ENCODE results near the gene BMP3.

BMP3 gene

DNA sequence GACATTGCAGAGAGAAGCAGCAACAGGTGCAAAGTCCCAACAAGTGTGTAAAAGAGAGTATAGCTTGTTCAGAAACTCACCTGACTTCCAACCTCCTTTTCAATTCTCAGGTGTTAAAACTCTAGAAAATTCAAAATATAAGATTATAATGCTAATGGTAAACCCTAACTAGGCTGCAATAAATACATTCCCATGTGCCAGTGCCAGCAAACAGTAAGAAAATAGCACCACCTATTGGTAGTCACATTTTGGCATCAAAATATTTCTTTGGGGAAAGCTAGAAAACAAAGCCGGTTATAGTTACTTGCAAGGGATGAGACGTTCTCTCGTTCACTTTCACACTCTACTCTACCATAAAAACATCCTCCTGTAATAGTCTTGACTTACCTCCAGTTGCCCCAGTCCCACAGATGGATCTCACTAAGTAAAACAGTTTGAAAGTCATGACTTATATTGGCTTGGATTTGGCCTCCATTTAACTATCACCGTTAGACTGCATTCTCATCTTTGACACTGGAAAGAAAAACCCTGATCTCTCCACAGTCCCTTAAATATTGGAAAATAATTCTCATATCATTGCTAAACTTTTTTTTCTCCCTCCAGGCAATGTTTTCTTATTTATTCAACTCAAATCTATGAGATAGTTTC lies 9.6 kb downstream of the BMP3 start:
- DNase-seq (ENCODE audit: low read depth): no peak

DNA sequence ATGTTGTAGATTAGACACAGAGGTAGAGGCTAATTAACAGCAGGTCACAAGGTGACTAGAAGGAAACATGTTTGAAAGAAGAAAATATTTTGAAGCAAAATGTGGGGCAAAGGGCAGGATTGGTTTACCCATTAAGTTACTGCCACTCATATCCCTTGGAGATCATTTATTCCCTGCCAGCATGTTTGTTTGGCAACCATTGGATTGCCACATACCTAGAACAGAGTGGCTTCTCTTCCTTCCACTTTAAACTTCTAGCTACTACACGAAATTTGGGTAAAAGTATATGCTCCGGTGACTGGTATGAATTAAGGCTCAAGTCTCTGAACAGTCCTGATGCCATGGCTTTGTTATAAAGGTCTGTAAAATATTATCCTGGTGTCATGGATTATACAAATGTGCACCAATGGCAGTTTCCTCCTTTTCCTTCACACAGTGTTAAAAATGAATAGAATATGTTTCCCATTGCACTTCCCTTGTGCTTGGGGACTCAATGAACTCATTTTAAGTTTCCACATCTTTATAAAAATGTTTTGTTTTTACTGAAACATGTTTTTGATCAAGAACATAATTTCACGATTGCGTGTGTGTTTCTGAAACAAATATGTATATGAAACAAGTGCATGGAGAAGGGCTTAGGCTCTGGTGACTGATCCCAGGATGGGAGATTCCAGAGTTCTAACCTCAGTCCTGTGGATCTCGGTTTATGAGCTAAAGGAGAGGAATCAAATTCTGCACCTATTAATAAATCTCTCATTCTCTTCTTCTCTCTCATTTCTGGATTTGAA lies 12.3 kb downstream of the BMP3 start:
- DNase-seq (ENCODE audit: low read depth): no peak

DNA sequence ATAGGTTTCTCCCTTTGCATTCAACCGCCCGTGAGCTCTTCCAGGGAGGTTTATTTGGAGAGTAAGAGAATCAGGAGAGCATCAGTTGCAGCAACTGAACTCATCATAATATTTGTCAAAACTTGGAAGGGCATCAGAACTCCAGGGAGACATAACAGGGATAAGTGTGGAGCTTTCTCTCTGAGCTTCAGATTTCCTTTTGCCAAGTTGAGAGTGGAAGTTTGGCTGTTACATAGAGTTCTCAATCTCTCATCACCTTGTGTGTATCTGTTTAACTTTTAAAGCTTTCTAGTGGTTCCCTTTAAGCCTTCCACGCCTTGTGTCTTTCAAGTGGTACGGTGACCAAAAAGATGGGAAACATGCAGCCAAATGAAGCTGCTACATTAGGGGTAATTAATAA lies 18.8 kb downstream of the BMP3 start:
- no peak for DNase-seq (ENCODE audit: low read depth)

DNA sequence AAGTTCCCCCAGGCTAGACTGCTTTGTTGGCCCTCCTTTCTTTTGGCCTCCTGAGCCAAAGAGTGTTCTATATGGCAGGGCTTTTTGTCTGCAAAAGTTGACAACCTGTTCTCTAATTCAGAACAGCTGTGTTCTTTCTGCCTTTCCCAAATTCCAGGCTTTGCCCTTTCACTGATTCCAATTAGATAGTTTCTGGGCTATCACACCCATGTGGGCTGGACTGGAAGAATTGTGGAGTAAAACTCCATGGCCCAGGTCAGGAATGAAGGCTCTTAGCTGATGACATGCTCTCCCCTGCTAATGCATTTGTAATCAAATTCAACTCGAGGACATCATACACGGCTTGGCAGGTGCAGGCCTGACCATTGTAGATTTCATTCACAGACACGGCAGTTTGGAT lies 19.4 kb downstream of the BMP3 start:
- no peak for DNase-seq (ENCODE audit: low read depth)

- DNase-seq (ENCODE audit: low read depth): no peak
These were observed 21.9 kb downstream of the BMP3 start for GRCh38 chr4:81052119-81053068.

GRCh38 chr4:81058621-81059020 lies 28.1 kb downstream of the BMP3 start:
- DNase-seq (ENCODE audit: low read depth): no peak

- DNase-seq (ENCODE audit: low read depth): no peak
These were observed 30.3 kb downstream of the BMP3 start for GRCh38 chr4:81060587-81061343.

DNA sequence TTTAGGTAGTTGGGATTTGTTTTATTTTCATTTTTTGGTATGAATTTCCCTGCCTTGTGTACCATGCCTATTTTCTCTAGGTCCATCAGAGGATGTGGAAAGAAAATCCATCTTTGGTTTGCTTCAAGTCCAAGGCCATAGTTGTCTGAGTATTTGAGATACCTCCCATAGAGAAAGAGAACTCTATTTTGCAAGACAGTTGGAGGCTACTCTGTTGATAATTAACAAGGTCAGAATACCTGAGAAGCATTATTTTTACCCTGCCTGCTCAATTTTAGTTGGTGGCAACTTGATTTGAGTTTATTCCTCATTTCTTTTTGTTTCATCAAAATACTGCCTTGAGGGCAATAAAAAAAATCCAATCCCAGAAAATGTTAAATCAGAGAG lies 30.8 kb downstream of the BMP3 start:
- DNase-seq (ENCODE audit: low read depth): no peak

- DNase-seq (ENCODE audit: low read depth): no peak
These were observed 31.5 kb downstream of the BMP3 start for GRCh38 chr4:81062001-81062400.

DNA sequence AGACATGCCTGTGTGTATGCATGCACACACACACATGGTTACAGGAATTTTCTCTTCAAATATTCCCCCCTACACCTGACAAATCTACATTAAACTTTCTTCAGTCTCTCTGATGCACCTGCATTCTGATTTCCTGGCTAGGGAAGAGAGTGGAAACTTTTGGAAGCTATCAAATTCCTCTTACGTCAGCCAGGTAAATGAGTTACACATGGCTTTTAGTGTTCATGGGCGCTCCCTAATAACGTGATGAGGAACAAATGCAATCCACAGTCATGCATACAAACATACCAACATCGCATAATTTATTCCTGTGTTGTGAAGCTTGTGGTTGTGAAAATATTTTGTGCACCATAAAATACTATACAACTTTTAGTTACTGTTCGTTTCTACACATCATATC lies 34.9 kb downstream of the BMP3 start:
- no peak for DNase-seq (ENCODE audit: low read depth)

DNA sequence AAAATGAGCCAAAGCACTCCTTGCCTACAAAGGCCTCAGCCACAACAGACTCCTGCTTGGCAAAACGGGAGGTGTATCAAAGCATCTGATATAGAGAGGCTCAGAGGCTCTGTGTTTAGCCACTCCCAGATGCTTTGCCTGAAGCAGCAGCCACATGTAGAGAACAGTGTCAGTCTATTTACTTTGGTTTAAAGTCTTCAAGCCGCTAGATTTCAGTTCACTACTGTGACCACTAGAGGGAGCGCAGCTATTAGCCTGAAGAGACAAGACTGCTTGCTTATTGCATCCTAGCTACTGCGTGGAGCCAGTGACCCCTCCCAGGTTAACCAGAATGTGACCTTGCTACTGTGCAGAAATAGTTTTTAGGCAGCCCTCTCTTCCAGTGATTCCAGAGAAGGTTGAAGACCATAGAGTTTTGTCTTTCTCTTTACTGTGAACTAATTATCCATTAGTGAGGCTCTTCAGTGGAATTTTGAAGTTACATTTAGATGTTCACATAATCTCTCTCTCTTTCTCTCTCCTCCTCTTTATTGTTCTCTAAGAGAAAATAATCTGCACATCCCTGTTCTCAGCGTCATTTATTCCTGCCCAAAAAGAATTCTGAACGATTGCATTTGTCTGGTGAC lies 39.3 kb downstream of the BMP3 start:
- peak; percentile 45 for DNase-seq (ENCODE audit: low read depth)

DNA sequence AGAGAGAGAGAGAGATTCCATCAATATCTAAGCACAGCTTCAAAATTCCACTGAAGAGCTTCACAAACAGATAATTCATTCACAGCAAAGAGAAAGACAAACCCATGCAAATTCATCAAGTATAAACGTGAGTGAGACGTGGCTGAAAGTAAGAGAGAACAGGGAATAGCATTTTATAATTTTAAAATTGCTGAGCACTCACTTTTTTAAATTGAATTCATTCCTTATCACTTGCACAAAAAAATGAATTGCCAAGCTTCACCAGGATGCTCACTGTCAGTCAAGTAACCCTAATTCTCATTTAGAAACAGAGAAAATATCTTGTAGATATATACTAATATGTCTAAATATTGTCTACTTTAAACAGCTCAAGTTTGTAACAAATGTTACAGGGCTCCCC lies 40.5 kb downstream of the BMP3 start:
- no peak for DNase-seq (ENCODE audit: low read depth)

DNA sequence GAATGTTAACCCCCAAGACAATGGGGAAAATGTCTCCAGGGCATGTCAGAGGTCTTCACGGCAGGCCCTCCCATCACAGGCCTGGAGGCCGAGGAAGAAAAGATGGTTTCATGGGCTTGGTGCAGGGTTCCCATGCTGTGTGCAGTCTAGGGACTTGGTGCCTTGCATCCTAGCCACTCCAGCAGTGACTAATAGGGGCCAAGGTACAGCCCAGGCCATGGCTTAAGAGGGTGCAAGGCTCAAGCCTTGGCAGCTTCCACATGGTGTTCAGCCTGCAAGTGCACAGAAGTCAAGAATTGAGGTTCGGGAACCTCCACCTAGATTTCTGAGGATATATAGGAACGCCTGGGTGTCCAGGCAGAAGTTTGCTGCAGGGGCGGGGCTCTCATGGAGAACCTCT lies 50.6 kb downstream of the BMP3 start:
- no peak for DNase-seq (ENCODE audit: low read depth)

DNA sequence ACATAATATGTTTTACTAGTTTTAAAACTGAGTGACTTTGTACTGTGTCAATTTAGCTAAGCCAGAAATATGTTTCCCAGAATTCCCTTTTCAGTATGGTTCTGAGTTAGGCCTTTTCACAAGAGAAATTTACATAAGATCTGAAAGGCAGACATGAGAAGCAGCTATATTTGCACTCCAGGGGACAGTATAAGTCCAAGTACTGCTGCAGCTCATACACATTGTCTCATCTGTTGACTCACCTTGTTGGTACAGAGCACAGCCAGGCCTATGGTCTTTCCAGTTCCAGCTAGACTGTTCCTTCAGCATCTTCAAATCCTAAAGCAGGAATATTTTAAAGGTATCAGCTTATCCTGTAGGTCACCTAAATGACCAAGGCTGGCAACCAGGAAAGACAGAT lies 53.5 kb downstream of the BMP3 start:
- DNase-seq (ENCODE audit: low read depth): no peak

DNA sequence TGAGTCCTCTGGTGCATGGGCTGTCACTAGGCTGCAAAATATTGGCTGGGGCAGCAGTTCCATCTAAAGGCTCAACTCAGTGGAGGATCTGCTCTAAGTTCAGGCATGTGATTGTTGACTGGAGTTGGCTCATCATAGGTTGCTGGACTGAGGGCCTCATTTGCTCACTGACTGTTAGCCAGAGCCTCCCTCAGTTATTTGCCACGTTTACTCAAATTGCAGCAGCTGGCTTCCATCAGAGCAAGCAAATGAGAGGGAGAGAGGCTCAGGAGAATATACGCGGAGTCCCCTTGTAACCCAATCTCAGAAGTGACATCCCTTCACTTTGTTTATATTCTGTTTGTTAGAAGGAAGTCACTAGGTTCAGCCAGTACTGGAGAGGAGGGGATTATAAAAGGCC lies 54.1 kb downstream of the BMP3 start:
- DNase-seq (ENCODE audit: low read depth): no peak

DNA sequence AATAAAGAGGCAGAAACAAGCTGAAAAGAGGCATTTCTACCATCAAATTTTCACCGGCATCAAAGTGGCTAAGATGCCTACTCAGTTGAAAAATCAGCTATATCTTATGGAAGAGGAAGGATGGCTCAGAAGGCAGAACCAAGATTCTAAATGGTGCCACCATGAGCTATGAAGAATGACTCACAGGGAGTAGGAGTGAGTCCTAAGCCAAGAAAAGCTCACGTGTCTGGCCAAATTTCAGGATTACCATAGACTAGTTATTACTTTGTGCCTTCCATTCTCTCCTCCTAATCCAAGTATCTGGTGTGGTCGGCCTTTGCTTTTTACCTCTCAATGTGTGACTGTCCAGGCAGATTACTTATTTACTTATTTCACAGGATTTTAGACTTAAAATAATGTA lies 54.8 kb downstream of the BMP3 start:
- no peak for DNase-seq (ENCODE audit: low read depth)

DNA sequence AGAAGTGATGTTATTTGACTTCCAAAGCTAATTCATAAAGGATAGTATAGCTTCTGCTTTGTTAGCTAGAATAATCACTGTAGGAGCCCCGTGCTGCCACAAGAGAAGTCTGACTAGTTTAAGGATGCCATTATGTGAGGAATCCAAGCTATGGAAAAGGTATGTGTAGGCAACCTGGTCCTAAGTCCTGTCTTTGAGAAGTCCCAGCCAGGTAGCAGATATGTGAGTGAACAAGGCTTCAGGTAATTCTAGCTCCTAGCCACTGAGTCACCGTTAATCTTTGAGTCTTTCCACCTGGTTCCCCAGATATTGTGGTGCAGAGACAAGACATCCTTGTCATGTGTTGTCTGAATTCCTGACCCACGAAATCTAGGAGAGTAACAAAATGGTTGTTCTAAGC lies 55.5 kb downstream of the BMP3 start:
- DNase-seq (ENCODE audit: low read depth): no peak

DNA sequence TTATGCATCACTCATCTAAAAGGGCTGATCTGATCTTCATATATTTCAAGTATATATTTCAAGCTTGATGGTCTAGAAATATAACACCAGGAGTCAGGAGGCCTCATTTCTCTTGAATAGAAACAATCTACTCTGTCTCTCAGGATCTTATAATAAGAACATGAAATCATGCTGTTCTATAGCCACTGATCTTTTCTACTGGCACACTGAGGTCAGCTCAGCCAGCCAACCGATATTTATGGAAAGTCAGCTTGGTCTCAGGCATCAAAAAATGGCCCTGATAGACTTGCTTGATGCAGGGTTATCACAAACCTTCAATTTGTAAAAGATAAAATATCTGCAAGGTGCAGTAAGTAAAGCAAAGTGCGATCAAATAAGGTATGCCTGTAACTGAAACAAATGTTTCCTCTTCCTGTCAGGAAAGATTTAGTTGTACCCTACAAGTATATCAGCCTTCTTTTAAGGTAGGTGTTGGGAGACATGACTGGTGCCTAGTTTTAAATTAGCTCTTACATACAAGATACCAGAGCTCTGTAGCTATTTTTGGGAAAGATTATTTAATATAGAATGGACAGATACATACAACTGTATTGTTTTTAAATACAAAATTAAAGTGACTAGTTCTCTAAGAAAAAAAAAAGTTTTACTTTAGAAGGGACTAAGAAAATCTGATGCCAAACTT lies 63.4 kb downstream of the BMP3 start:
- DNase-seq (ENCODE audit: low read depth): no peak

DNA sequence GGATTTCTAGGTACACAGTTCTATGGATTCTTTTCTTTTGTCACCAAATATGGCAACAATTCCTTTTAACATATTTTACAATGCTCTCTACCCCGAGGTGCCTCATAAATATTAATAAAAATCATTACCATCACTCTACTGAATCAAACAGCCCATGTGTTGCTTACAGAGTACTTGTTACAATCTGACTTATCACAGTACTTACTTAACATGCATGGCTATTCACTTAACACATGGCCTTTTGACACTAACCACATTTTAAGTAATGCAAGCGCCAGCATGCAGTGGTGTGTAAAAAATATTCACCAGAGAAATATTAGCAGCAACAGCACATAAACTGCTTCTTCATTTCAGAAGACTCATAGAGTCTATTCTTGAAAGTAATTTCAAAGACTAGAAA lies 64.9 kb downstream of the BMP3 start:
- DNase-seq (ENCODE audit: low read depth): no peak

DNA sequence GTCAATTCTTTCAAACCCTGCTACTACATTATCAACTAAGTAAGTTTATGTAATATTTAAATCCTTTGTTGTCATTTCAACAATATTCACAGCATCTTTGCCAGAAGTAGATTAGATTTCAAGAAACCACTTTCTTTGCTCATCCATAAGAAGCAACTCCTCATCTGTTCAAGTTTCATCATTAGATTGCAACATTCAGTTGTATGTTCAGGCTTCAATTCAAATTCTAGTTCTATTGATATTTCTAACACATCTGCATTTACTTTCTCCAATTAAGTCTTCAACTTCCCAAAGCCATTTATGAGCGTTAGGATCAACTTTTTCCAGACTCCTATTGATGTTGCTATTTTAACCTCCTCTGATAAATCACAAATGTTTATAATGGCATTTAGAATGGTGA lies 66.1 kb downstream of the BMP3 start:
- no peak for DNase-seq (ENCODE audit: low read depth)

GRCh38 chr4:81102107-81102506 lies 71.6 kb downstream of the BMP3 start:
- no peak for DNase-seq (ENCODE audit: low read depth)

Data from activated T-cell treated with anti-CD3 and anti-CD28 coated beads for 24 hours (primary cell).